HG03520 (cell line): ENCODE results near the gene ROR1.

Source experiments
- ATAC-seq: cut with Tn5 transposase; IDR thresholded peaks from one replicate; pipeline ENCODE4 v1.9.1; 2021; ENCODE audit warnings: mild to moderate bottlenecking, moderate library complexity; ENCODE audit not compliant: unreplicated experiment

Gene ROR1

GRCh38 chr1:64046243-64046642 is 272.4 kb downstream of the ROR1 start:
- no peak for ATAC-seq

GRCh38 chr1:64046891-64047290 is 273.1 kb downstream of the ROR1 start:
- ATAC-seq = no peak

GRCh38 chr1:64047549-64047996 is 273.8 kb downstream of the ROR1 start:
- ATAC-seq = no peak

- no peak for ATAC-seq
These were observed 276.2 kb downstream of the ROR1 start for GRCh38 chr1:64049900-64050540.

GRCh38 chr1:64050601-64051000 is 276.8 kb downstream of the ROR1 start:
- no peak for ATAC-seq

- ATAC-seq = no peak
These were observed 278.0 kb downstream of the ROR1 start for GRCh38 chr1:64051796-64052195.

GRCh38 chr1:64052777-64053176 is 279.0 kb downstream of the ROR1 start:
- no peak for ATAC-seq

- ATAC-seq = no peak
These were observed 281.5 kb downstream of the ROR1 start for GRCh38 chr1:64055310-64055709.

GRCh38 chr1:64059556-64059955 is 285.7 kb downstream of the ROR1 start:
- no peak for ATAC-seq

GRCh38 chr1:64060611-64061302 is 286.9 kb downstream of the ROR1 start:
- ATAC-seq = no peak

- ATAC-seq = no peak
These were observed 287.8 kb downstream of the ROR1 start for GRCh38 chr1:64061430-64062104.

GRCh38 chr1:64062529-64062928 is 288.7 kb downstream of the ROR1 start:
- no peak for ATAC-seq

- no peak for ATAC-seq
These were observed 289.2 kb downstream of the ROR1 start for GRCh38 chr1:64062941-64063581.

- no peak for ATAC-seq
These were observed 291.8 kb downstream of the ROR1 start for GRCh38 chr1:64065571-64065970.

- no peak for ATAC-seq
These were observed 298.4 kb downstream of the ROR1 start for GRCh38 chr1:64072089-64072793.

GRCh38 chr1:64073705-64074104 is 299.9 kb downstream of the ROR1 start:
- no peak for ATAC-seq

GRCh38 chr1:64074767-64075166 is 300.9 kb downstream of the ROR1 start:
- ATAC-seq = no peak

GRCh38 chr1:64077281-64077940 is 303.6 kb downstream of the ROR1 start:
- ATAC-seq = no peak

- no peak for ATAC-seq
These were observed 307.2 kb downstream of the ROR1 start for GRCh38 chr1:64080941-64081562.

GRCh38 chr1:64082459-64082858 is 308.6 kb downstream of the ROR1 start:
- no peak for ATAC-seq
